ENCODE results near the gene PHF12. TPM values are rescaled to one million over a fixed set of nuclear protein-coding genes. Genes with fewer than 3 reads are reported as not detected.
A peak's percentile ranks its signal among the peaks of the same experiment; 100 is the strongest.

The PHF12 gene
- total RNA-seq, 2 experiments from 2014 or later, result 45.7 to 52.6 TPM

DNA sequence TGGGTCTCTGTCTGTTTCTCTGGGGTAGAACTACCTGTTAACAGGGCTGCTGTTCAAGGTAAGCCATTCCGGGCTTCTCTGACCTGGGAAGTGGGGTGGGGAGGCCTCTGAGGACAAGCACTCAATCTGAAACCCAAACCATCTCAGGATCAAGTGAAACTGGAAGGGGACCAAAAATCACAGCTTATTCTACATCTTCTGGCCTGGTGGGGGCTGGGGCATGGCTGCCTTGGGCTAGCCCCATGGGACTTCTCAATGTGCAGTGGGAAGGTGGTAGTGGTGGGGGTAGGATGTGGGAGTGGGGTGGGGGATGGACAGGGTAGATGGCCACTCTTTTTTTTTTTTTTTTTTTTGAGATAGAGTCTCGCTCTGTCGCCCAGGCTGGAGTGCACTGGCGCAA lies 59.3 kb downstream of the PHF12 start:
- H3K9me3 Mint-ChIP-seq, result no peaks in the 10 kb centered on the region
- no peak for TF ChIP-seq CTCF (IDR thresholded peaks at IDR 0.05)
- CTCF ChIA-PET, result interaction anchor here (1.1 to 4.5 kb wide), 7 partner anchors 20 to 247 kb away, joined by 3 to 22 read pairs (median 5); partner anchors contain the start of genes BLTP2, FAM222B and TLCD1
- H3K36me3 Mint-ChIP-seq (ENCODE audit: low read depth), result peaks cover 22% of the 10 kb centered on the region
- peak overlapping the region; percentile 83 for H3K27ac Mint-ChIP-seq
- H3K4me1 Mint-ChIP-seq (ENCODE audit: low read depth), result peaks cover 61% of the 10 kb centered on the region
- POLR2A ChIA-PET, result interaction anchor here (0.9 to 4.2 kb wide), 3 partner anchors 10 to 57 kb away, joined by 3 to 22 read pairs (median 5); no protein-coding TSS in a partner anchor
- no peaks in the 10 kb centered on the region for H3K27me3 Mint-ChIP-seq
- DNase-seq (no peak), ATAC-seq (no peak)
- no peak overlapping the region for H3K4me3 Mint-ChIP-seq
- intact Hi-C loops (cut with micrococcal nuclease), result no loop called here

GRCh38 chr17:28891201-28891600 lies 60.1 kb downstream of the PHF12 start:
- peak overlapping the region; percentile 83 for H3K27ac Mint-ChIP-seq
- POLR2A ChIA-PET, result interaction anchor here (0.5 to 4.2 kb wide), 4 partner anchors 10 to 305 kb away, joined by 3 to 22 read pairs (median 4); no protein-coding TSS in a partner anchor
- no peaks in the 10 kb centered on the region for H3K9me3 Mint-ChIP-seq
- no peak overlapping the region for H3K4me3 Mint-ChIP-seq
- peaks cover 57% of the 10 kb centered on the region for H3K4me1 Mint-ChIP-seq (ENCODE audit: low read depth)
- intact Hi-C loops (cut with micrococcal nuclease), result no loop called here
- CTCF ChIA-PET, result interaction anchor here (0.7 to 4.5 kb wide), 7 partner anchors 20 to 141 kb away, joined by 3 to 22 read pairs (median 5); no protein-coding TSS in a partner anchor
- DNase-seq, result no peak
- no peak for ATAC-seq
- H3K36me3 Mint-ChIP-seq (ENCODE audit: low read depth), result peaks cover 18% of the 10 kb centered on the region
- TF ChIP-seq CTCF (IDR thresholded peaks at IDR 0.05), result no peak
- no peaks in the 10 kb centered on the region for H3K27me3 Mint-ChIP-seq

DNA sequence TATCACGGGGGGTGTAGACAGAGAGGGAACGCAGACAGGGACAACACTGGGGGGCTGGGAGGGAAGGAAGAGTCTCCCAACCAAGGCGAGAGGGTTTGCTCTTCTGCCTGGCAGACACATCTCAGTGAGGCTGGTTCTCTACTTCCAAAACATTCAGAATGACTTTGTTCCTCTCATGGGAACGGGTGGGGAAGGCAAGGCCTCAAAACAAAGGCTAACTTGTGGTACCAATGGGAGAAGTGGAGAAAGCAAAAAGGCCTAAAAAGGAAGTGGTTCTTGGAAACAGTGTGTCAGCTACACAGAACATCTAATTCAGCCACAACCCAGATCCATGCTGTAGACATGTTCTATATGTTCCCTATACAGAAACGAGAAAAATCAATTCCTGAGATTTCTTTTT lies 61.3 kb downstream of the PHF12 start:
- no peaks in the 10 kb centered on the region for H3K27me3 Mint-ChIP-seq
- DNase-seq (no peak), ATAC-seq (no peak)
- intact Hi-C loops (cut with micrococcal nuclease), result no loop called here
- ChIA-PET POLR2A (interaction anchor here (0.6 to 4.2 kb wide), 5 partner anchors 8 to 163 kb away, joined by 3 to 22 read pairs (median 4); no protein-coding TSS in a partner anchor), CTCF (interaction anchor here (1.1 to 1.9 kb wide), 3 partner anchors 79 to 140 kb away, joined by 3 to 5 read pairs (median 3); no protein-coding TSS in a partner anchor)
- peaks cover 18% of the 10 kb centered on the region for H3K36me3 Mint-ChIP-seq (ENCODE audit: low read depth)
- no peak overlapping the region for H3K4me3 Mint-ChIP-seq
- H3K4me1 Mint-ChIP-seq (ENCODE audit: low read depth), result peaks cover 47% of the 10 kb centered on the region
- H3K9me3 Mint-ChIP-seq, result no peaks in the 10 kb centered on the region
- TF ChIP-seq CTCF (IDR thresholded peaks at IDR 0.05), result no peak
- peak overlapping the region; percentile 87 for H3K27ac Mint-ChIP-seq

DNA sequence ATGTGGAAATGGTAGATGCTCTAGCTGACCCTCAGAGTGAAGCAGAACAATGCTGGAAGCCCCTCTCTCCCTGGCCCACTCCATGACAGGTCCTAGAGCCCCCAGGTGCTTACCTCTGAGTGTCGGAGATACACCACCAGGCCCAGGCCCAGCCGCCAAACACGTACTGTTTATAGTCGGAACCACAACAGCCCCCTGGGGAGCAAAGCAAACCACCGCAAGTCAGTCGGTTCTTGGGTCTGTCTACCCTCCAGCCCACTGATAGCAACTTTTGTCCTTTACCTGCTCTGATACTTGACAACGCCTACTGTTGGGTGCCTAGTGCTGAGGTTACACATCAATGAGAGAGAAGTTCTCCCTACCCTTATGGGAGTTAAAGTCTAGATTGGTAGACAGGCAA lies 62.5 kb downstream of the PHF12 start:
- H3K4me3 Mint-ChIP-seq, result no peak overlapping the region
- H3K36me3 Mint-ChIP-seq (ENCODE audit: low read depth), result peaks cover 18% of the 10 kb centered on the region
- DNase-seq (no peak), ATAC-seq (no peak)
- H3K27ac Mint-ChIP-seq, result no peak overlapping the region
- intact Hi-C loops (cut with micrococcal nuclease), result no loop called here
- H3K9me3 Mint-ChIP-seq, result no peaks in the 10 kb centered on the region
- ChIA-PET CTCF (no interaction called here), POLR2A (interaction anchor here (0.9 to 1.2 kb wide), 3 partner anchors 35 to 161 kb away, joined by 3 to 4 read pairs (median 3); partner anchors contain the start of gene FAM222B)
- peaks cover 47% of the 10 kb centered on the region for H3K4me1 Mint-ChIP-seq (ENCODE audit: low read depth)
- no peaks in the 10 kb centered on the region for H3K27me3 Mint-ChIP-seq
- TF ChIP-seq CTCF (IDR thresholded peaks at IDR 0.05), result no peak

DNA sequence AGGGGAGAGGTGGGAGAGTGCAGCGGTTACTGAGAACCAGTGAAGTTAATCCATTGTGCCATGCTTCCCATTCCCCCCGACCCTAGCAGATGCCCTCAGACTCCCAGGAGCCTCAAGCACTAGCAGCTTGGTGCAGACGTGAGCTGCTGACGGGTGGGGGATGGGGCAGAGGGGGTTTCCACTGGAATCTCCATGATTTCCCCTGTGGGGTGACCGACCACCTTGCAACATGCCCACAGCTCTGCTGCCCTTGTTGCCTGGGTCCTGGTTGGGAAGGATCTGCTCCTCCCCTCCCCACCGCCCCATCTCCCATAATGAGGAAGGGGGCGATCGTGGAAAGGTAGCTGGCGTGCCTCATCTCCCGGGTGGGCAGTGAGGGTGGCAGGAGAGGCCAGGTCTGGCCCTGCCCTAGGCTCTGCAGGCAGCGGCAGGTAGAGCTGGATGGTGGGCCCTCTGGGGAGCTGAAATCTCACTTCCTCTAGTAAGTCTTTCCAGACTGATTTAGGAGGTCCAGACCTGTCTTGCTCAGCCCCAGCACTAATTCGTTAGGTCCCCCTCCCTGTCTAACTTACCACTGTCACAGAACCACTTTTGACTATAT lies 63.3 kb downstream of the PHF12 start:
- Mint-ChIP-seq H3K27ac (no peak overlapping the region), H3K4me1 (ENCODE audit: low read depth) (peaks cover 38% of the 10 kb centered on the region), H3K9me3 (no peaks in the 10 kb centered on the region), H3K4me3 (no peak overlapping the region), H3K36me3 (ENCODE audit: low read depth) (peaks cover 15% of the 10 kb centered on the region), H3K27me3 (no peaks in the 10 kb centered on the region)
- no peak for ATAC-seq
- ChIA-PET POLR2A (interaction anchor here (0.9 kb wide), 1 partner anchor 46 kb away, joined by 4 read pairs; the partner anchor contains the start of gene FAM222B), CTCF (no interaction called here)
- intact Hi-C loops (cut with micrococcal nuclease), result no loop called here
- no peak for TF ChIP-seq CTCF (IDR thresholded peaks at IDR 0.05)
- DNase-seq, result no peak
